Measurements from ENCODE around the gene PLCH1. TPM values are rescaled to one million over a fixed set of nuclear protein-coding genes. Genes with fewer than 3 reads are reported as not detected.

PLCH1 gene
- total and polyA plus RNA-seq, 9 of the 15 experiments (the other 6 are each of a cell fraction or from before 2014, with no cell fraction given) = 0.17 to 0.62 (median 0.40) TPM

- TF ChIP-seq, protein P1, sequence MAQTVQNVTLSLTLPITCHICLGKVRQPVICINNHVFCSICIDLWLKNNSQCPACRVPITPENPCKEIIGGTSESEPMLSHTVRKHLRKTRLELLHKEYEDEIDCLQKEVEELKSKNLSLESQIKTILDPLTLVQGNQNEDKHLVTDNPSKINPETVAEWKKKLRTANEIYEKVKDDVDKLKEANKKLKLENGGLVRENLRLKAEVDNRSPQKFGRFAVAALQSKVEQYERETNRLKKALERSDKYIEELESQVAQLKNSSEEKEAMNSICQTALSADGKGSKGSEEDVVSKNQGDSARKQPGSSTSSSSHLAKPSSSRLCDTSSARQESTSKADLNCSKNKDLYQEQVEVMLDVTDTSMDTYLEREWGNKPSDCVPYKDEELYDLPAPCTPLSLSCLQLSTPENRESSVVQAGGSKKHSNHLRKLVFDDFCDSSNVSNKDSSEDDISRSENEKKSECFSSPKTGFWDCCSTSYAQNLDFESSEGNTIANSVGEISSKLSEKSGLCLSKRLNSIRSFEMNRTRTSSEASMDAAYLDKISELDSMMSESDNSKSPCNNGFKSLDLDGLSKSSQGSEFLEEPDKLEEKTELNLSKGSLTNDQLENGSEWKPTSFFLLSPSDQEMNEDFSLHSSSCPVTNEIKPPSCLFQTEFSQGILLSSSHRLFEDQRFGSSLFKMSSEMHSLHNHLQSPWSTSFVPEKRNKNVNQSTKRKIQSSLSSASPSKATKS (CRISPR knock-in tag; IDR thresholded peaks at IDR 0.05) = no peak
- TF ChIP-seq PKNOX1 (IDR thresholded peaks at IDR 0.05) (peak; percentile 58), SMC3 (conservative IDR thresholded peaks at IDR 0.05; ENCODE audit: insufficient read depth, low read depth, low read length) (no peak), NR3C1 (CRISPR knock-in tag; IDR thresholded peaks at IDR 0.05) (no peak), MBD2 (IDR thresholded peaks at IDR 0.05; ENCODE audit: borderline replicate concordance, low read depth) (peak; percentile 26; the same call in 1 of the 2 replicates), KLF13 (tag; IDR thresholded peaks at IDR 0.05; ENCODE audit: borderline replicate concordance, low read depth) (no peak), ZNF445 (CRISPR knock-in tag; IDR thresholded peaks at IDR 0.05; ENCODE audit: low read depth) (no peak), ZNF695 (CRISPR knock-in tag; IDR thresholded peaks at IDR 0.05) (no peak), GABPB1 (CRISPR knock-in tag; IDR thresholded peaks at IDR 0.05) (peak; percentile 40; the same call in 1 of the 2 replicates)
- TF ChIP-seq, protein P2, sequence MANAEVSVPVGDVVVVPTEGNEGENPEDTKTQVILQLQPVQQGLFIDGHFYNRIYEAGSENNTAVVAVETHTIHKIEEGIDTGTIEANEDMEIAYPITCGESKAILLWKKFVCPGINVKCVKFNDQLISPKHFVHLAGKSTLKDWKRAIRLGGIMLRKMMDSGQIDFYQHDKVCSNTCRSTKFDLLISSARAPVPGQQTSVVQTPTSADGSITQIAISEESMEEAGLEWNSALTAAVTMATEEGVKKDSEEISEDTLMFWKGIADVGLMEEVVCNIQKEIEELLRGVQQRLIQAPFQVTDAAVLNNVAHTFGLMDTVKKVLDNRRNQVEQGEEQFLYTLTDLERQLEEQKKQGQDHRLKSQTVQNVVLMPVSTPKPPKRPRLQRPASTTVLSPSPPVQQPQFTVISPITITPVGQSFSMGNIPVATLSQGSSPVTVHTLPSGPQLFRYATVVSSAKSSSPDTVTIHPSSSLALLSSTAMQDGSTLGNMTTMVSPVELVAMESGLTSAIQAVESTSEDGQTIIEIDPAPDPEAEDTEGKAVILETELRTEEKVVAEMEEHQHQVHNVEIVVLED (CRISPR knock-in tag; IDR thresholded peaks at IDR 0.05) = no peak
- TF ChIP-seq, protein P3, sequence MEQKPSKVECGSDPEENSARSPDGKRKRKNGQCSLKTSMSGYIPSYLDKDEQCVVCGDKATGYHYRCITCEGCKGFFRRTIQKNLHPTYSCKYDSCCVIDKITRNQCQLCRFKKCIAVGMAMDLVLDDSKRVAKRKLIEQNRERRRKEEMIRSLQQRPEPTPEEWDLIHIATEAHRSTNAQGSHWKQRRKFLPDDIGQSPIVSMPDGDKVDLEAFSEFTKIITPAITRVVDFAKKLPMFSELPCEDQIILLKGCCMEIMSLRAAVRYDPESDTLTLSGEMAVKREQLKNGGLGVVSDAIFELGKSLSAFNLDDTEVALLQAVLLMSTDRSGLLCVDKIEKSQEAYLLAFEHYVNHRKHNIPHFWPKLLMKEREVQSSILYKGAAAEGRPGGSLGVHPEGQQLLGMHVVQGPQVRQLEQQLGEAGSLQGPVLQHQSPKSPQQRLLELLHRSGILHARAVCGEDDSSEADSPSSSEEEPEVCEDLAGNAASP (IDR thresholded peaks at IDR 0.05) = no peak
These were observed 409.8 kb downstream of the PLCH1 start (continued) for GRCh38 chr3:155334914-155335723.

Data from K562 (cell line).